Panc1 (cell line): ENCODE measurements around the gene REELD1.

ENCODE experiments used
- CTCF ChIP-seq: fragments of 450-650 bp; IDR thresholded peaks from 2 replicates; pipeline ENCODE4 v1.5.1; 2017; ENCODE audit warnings: mild to moderate bottlenecking
- POLR2AphosphoS5 ChIP-seq: IDR thresholded peaks from 2 replicates; pipeline ENCODE4 v1.6.1; 2012; ENCODE audit warnings: mild to moderate bottlenecking, low read depth, low read length, moderate library complexity
- SIN3A ChIP-seq: IDR thresholded peaks from 2 replicates; pipeline ENCODE4 v1.6.1; 2012; ENCODE audit warnings: low read depth, mild to moderate bottlenecking, low read length, moderate library complexity, borderline replicate concordance; ENCODE audit not compliant: insufficient read depth

GRCh38 chr4:146170149-146170548 lies 44.2 kb upstream of the REELD1 start:
- TF ChIP-seq CTCF = no peak
- TF ChIP-seq POLR2AphosphoS5 = no peak
- no peak for TF ChIP-seq SIN3A
